HK-2 (cell line): ENCODE data around the gene AUTS2.

Experiments used
- DNase-seq: peaks from one replicate; pipeline ENCODE4 v3.0.0-alpha.2; 2018; ENCODE audit not compliant: unreplicated experiment

Gene AUTS2

DNA sequence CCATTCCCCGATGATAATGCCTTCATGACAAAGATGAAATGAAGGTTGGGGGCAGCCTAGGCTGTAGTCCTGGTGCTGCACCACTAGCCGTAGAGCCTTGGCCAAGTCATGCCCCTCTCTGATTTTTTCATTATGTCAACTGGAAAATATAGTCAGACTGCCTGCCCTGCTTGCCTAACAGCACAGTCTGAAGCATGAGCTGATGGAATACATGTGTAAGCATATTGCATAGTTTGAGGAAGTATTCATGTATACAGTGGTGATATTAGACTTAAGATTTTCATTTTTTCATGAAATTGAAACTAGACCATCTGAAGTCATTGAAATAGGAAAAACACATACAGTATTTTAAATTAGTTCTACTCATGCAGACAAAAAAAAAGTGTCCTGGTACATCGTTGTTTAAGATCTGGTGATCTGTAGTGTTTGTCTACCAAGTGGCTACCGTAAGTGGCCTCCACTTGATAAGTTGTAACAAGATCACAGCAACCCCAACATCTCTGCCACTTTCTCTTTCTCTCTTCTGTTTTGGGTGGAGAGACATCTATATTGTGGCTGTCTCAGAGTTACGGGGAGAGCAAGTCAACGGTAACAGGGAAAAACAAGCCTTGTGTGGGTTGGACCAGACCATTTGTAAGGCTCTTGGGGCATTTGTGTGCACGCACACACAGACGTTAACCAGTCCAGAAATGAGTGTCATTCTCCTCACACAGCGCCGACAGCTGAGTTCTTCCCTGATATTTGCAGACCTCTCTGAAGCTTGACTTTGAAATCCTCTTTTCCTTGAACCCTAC lies 817.1 kb downstream of the AUTS2 start:
- DNase-seq = no peak

DNA sequence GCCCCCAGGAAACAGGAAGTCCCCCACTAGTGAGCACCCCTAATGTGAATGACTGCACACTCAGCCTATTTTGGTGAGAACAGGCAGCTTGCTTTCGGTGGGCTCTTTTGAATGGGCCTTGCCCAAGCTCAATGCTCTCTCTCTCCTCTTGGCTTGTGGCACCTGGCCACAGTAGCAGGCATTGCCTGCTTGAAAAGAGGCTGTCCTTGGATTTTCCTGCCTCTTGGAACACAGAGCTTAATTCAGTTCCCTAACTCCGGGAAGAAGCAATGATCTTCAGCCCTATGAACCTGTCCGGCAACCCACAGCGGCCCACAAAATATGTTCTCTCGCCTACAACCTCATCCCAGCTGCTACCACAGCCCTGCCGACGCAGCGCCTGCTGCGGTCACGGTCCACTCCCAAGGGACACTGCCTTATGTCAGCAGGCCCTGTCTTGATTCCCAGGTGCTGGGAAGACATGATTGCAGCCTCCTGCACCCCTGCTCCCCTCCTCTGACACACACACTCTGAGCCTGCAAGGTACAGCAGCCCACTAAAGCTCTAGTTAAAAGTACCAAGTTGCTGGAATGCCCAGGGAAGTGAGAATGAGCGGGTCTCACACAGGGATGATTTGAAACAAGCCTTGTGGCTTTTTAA lies 818.2 kb downstream of the AUTS2 start:
- DNase-seq = no peak

GRCh38 chr7:70416986-70417655 lies 818.8 kb downstream of the AUTS2 start:
- no peak for DNase-seq

DNA sequence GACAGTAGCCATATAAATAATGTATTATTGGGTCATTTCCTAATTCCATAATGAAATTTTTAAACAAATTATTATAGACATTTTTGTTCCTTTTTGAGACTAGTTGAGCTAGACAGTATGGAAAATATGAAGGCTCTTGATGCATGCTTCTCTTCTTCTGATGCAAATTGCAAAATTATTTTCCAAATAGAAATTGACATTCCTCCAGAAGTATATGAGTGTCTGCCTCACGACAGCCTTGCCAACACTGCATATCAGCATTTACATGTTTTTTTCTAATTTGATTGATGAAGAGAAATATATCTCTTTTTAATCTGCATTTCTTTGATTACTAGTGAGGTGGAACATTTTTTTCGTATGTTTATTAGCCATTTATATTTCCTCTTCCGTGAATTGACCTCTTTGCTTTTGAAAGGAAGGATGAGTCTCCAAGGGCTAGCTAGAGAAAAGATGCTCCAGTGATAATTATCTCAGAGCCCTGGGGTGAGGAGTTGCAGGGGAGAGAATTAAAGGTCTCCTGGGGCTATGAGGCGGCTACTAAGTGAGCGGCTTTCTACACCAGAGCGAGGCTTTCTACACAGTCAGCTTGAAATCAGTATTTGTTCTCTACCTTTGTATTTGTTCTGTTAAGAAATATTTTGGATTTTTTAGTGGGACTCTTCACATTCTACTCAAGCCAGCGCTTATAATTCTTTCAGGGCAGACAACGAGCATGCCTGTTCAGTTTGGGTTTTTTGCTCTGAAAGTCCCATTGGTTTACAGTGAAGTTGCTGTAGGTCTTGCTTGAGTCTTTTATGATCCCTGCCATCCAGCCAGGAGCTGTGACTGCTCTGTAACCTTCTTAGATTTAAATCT lies 821.5 kb downstream of the AUTS2 start:
- DNase-seq = no peak

GRCh38 chr7:70420381-70420662 lies 822.0 kb downstream of the AUTS2 start:
- no peak for DNase-seq

GRCh38 chr7:70421319-70421718 lies 823.0 kb downstream of the AUTS2 start:
- no peak for DNase-seq

DNA sequence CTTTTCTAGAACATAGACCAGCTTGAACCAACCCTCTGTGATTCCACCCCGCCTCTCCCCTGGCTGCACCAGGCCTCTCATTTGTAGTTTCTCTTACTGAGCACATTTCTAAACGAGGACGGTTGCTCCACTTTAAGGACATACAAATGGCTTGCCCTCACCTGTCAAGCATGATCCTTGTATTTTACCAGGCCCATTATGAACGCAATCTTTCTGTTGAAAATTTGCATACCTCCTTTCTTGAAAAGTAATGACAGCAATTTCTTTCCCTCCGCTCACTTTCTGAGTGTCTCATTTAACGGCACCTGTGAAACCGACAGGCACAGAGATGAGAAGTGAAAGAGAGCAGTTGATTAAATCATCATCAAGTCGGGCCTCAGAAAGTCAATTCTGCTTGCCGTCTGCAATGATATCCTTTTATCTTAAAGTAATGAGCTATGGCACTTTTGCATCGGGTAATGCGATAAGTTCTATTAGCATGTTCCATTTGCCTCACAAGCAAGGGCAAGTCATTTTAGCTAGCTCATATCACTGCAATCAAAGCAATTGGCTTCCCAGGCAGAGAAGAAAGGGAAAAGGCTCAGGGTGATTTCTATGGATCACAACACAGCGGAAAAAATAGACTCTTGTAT lies 828.1 kb downstream of the AUTS2 start:
- DNase-seq = no peak

- no peak for DNase-seq
Measured at GRCh38 chr7:70432567-70433001, 834.3 kb downstream of the AUTS2 start.

- DNase-seq = no peak
Measured at GRCh38 chr7:70434376-70434775, 836.1 kb downstream of the AUTS2 start.

DNA sequence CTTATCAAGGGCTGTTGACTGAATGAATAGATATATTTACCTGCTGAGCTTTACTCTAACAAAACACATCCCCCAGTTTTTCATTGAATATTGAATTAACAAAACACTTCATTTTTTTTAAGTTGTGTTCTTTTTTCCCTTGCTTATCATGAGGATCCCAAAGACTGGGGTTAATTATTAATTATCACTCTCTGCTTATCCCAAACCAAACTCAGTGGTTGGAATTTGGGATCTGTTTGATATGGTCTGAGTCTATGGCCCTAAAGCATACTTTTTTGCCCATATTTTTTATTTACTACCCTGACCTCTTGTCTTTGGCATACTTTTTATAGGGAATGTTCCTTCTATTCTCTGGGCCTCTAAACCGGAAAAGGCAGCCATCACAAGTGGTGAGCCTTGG lies 836.5 kb downstream of the AUTS2 start:
- DNase-seq = no peak

DNA sequence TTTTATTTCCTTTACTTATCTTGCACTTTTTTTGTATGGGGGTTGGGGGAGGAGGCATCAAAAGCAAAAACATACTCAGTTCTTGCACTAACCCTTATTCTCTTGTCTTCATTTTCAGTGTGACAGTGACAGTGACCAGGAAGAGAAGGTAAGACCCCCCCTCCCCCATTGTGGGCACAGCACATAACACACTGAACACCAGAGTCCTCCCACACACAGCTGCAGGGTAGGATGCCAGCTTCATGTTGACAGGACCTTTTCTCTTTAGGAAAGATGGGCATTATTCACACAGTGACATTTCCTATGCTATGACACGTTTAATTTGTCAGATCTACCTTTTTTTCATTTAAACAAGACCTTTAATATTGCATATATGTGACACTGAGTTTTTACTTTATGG lies 837.4 kb downstream of the AUTS2 start:
- DNase-seq = no peak

- no peak for DNase-seq
Measured at GRCh38 chr7:70436790-70437350, 838.6 kb downstream of the AUTS2 start.

- DNase-seq = no peak
Measured at GRCh38 chr7:70439651-70440050, 841.4 kb downstream of the AUTS2 start.

GRCh38 chr7:70446448-70447143 lies 848.3 kb downstream of the AUTS2 start:
- DNase-seq = no peak

GRCh38 chr7:70448312-70448906 lies 850.1 kb downstream of the AUTS2 start:
- DNase-seq = no peak

GRCh38 chr7:70450731-70451130 lies 852.5 kb downstream of the AUTS2 start:
- DNase-seq = no peak

DNA sequence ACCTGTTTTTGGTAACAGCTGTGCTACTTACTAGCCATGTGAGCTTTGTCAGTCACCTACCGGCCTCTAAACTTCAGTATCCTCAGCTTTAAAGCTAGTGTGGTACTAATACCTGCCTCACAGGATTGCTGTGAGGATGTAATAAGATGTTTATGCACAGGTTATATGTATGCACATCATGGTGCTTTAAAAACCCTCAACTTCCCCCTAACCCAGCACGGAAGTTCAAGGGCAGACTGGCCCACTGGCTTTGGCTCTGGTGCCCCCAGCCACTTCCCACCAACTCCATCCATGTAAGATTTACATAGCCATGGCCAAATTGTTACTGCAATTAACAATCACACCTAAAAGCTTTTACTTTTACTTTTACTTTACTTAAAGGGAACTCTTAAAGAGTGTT lies 857.6 kb downstream of the AUTS2 start:
- no peak for DNase-seq

DNA sequence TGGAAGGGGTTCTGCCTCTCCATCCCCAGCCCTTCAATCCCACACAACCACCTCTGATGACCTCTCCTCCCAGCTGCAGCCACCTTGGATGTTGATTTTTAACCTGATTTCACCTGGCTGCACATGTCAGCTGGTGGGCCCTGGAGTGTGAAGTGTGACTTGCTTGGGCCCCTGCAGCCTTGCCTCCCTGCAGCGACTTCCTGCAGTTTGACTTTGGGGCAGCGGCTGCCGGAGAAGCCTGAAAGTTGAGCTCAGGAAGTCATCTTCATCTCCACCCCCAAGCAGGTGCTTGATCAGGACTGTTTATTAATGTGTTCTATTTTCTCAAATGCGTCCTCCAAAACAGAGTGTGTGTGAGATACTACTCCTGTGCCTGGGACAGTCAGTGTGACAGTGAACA lies 858.4 kb downstream of the AUTS2 start:
- no peak for DNase-seq

GRCh38 chr7:70457482-70457881 lies 859.2 kb downstream of the AUTS2 start:
- DNase-seq = no peak

DNA sequence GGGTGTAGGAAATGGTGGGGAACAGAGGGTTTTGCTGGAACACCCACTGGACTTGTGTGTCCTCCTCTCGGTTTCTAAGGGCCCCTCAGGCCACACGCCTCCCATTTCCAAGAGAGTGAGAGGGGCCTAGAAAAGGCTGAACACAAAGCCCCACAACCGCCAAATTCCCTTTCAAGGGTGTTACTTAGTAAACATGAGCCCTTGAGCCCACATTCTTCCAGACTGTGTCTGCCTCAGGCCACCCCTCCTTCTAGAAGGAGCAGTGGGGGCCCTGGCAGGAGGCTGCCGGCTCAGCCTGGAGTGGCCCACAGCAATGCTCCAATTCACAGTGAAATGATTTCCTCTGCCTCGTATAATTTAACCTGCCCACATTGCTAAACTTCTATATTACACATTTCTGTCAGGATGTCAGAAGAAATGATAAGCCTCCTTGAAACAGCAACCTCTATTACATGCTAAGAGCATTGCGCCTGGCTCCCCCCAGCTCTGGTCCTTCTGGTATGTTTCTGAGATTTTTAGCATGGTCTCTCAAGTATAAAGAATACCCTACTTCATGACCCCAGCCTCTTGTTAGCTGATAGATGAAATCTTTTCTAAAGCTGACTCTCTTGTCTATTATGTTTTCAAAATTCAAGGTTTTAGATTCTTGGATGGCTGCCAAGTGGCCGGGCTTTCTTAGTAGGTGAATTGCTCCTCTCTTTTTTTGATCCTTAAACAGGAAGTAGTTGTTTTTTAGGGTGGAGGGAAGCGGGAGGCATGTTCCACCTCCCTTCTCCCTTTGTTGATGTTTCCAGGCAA lies 859.8 kb downstream of the AUTS2 start:
- no peak for DNase-seq
